Urinary bladder (tissue), 4 donors: ENCODE measurements around the gene CHSY3. TPM values are rescaled to one million over a fixed set of nuclear protein-coding genes. Genes with fewer than 3 reads are reported as not detected.

Experiments used
- DNase-seq: peaks from one replicate; pipeline ENCODE4 v3.0.0-alpha.2; 2015; ENCODE audit errors: extremely low spot score
- H3K27ac ChIP-seq: one replicate; pipeline ENCODE4 v1.5.1; 2013; ENCODE audit warnings: low read depth, mild to moderate bottlenecking, moderate library complexity
- H3K36me3 ChIP-seq: one replicate; pipeline ENCODE4 v1.6.1; 2013; ENCODE audit warnings: mild to moderate bottlenecking, moderate library complexity; ENCODE audit not compliant: insufficient read depth
- H3K4me1 ChIP-seq: one replicate; pipeline ENCODE4 v1.6.1; 2013; ENCODE audit warnings: mild to moderate bottlenecking, moderate library complexity; ENCODE audit not compliant: insufficient read depth
- H3K4me3 ChIP-seq: one replicate; pipeline ENCODE4 v1.5.1; 2013; ENCODE audit warnings: low read depth, low read length
- WGBS: extraction: QIAGEN DNeasy Blood & Tissue Kit; methylation state at CpG from one replicate; pipeline ENCODE4 v1.1.7; 2013; 5-methylcytosine and 5-hydroxymethylcytosine counted together
- polyA plus RNA-seq: library from polyadenylated mRNA; stranded (reverse); fragments of 200-250 nt; gene quantifications from one replicate; pipeline ENCODE4 v1.2.3, GENCODE V29; 2013
- total RNA-seq: library from RNA; depleted of rRNA; stranded (reverse); fragments of >200 nt; gene quantifications from one replicate; pipeline ENCODE4 v1.2.3, GENCODE V29; 2014
- donor health status: healthy with polysubstance abuse.
- donor health status: healthy.

CHSY3 gene
- total and polyA plus RNA-seq, 2 donors, result 3.2 to 23.4 TPM

DNA sequence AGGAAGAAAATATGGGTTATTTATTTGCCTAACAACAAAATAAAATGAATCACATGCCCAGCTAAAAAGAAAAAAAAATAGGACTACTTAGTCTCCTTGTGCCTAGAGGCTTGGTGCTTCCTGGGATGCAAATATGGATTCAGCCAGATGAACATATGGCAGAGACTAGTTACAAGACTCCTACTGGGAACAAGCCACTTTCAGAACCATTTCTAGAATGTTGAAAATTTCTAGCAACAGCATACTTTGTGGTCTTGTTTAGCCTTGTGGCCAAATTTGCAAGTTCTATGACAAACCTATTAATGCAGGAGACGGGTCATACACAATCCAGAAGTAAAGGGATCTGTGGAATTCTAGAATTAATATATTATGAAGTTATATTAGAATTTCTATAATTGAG lies 198.7 kb downstream of the CHSY3 start:
- Histone ChIP-seq H3K4me3 (no peak overlapping the region), H3K36me3 (no peaks in the 10 kb centered on the region), H3K4me1 (no peaks in the 10 kb centered on the region), H3K27ac (no peak overlapping the region)
- 88% methylated on average over 1 of the region's 1 CpG for WGBS
- no peak for DNase-seq

DNA sequence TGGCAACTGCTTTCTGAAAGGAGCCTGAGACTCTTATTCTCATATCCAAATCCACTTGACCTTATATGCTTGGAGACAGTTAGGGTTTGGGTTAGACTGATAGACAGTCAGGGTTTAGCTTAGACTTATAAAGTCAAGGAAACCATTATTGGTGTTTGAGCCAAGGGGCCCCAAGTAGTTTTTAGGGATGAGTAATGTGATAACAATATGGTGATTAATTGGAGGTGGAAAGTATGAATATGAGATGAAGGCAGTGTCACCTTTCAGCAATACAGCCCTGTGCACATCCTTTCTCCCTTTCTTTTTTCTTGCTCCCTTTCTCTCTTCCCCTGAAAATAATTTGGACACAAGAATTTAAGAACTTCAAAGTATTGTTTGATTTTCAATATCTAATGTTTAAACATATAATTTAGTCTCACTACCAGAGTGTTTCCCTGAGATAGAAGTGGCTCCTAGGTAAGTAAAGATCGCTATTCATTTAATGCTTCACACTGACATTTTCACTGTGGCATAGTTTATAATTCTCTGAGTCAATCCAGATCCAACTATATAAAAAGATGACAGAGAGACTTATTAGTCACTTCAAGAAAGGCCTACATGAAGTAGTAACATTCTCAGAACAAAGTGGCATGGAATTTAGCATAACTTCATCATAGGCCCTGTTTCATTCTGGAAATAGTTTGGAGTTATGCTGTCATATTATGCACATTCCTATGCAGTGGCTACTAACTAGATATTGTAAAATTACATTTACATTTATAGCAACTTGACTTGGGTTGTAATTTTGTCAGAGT lies 200.8 kb downstream of the CHSY3 start:
- H3K4me1 ChIP-seq, result no peaks in the 10 kb centered on the region
- no peaks in the 10 kb centered on the region for H3K36me3 ChIP-seq
- DNase-seq, result no peak
- 58% methylated on average over 1 of the region's 1 CpG for WGBS
- no peak overlapping the region for H3K27ac ChIP-seq
- no peak overlapping the region for H3K4me3 ChIP-seq

DNA sequence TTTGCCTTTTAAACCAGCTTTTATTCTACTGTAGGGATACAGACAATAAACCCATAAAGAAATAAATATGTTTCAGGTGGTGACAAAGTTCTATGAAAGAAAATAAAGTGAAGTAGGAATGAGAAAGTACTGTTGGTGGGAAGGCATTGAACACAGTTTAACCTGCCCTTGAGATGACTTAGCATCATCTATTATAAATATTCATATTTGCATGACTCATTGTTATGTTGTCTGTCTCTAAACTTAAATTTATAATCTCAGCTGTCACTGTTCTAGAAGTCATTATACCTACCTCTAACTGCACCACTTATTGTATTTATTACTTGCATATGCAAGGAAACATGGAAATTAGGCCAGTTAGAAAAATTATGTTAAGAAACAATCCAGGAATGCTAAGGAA lies 202.2 kb downstream of the CHSY3 start:
- no peaks in the 10 kb centered on the region for H3K36me3 ChIP-seq
- no peak for DNase-seq
- H3K27ac ChIP-seq, result no peak overlapping the region
- no peaks in the 10 kb centered on the region for H3K4me1 ChIP-seq
- no peak overlapping the region for H3K4me3 ChIP-seq

DNA sequence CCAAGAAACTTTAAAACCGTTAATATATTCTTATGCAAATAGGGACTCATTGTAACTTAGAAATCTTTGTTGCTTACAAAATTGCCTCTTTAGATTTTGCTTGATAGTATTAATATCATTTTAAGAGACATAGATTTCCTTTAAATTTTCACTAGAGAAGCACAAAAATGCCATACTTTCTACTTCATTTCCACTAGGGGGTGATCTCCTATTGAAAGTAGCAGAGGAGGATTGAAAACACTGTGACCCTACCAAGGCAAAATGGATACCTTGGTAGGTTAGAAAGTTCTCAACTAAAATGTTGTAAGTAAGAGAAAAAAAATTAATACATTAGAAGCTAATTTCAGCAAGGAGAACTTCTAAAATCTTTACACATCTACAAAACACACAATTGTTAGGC lies 204.9 kb downstream of the CHSY3 start:
- Histone ChIP-seq H3K4me1 (no peaks in the 10 kb centered on the region), H3K36me3 (no peaks in the 10 kb centered on the region), H3K4me3 (no peak overlapping the region), H3K27ac (no peak overlapping the region)
- 83% methylated on average over 1 of the region's 1 CpG for WGBS
- no peak for DNase-seq

GRCh38 chr5:130110328-130110727 lies 206.1 kb downstream of the CHSY3 start:
- Histone ChIP-seq H3K27ac (no peak overlapping the region), H3K4me1 (no peaks in the 10 kb centered on the region), H3K36me3 (no peaks in the 10 kb centered on the region), H3K4me3 (no peak overlapping the region)
- DNase-seq, result no peak

DNA sequence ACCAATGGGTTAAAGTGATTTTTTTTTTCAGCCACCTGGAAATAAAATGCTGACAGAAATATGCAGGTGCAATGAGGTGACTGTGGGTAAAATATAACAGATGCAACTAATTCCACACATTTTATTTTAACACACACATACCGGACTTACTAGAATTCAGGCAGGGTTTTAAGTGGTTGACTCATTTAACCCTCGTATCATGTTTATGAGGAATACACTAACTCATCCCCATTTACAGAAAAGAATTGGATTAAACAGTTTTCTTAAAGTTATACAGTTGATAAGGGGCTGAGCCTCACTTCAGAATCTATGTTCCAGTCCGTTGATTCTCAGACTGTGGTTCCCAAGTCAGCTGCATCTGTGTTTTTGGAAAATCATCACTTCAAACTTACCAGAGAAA lies 207.5 kb downstream of the CHSY3 start:
- Histone ChIP-seq H3K27ac (no peak overlapping the region), H3K36me3 (no peaks in the 10 kb centered on the region), H3K4me1 (no peaks in the 10 kb centered on the region), H3K4me3 (no peak overlapping the region)
- DNase-seq, result no peak
- 37% methylated on average over 3 of the region's 3 CpGs for WGBS

- WGBS, result 72% methylated on average over 4 of the region's 4 CpGs
- Histone ChIP-seq H3K4me1 (no peaks in the 10 kb centered on the region), H3K27ac (no peak overlapping the region), H3K36me3 (no peaks in the 10 kb centered on the region), H3K4me3 (no peak overlapping the region)
- no peak for DNase-seq
These were observed 208.0 kb downstream of the CHSY3 start for GRCh38 chr5:130112246-130112645.

GRCh38 chr5:130115686-130116085 lies 211.4 kb downstream of the CHSY3 start:
- H3K36me3 ChIP-seq, result no peaks in the 10 kb centered on the region
- no peak for DNase-seq
- WGBS, result 90% methylated on average over 8 of the region's 8 CpGs
- no peak overlapping the region for H3K27ac ChIP-seq
- no peaks in the 10 kb centered on the region for H3K4me1 ChIP-seq
- no peak overlapping the region for H3K4me3 ChIP-seq

- WGBS, result 73% methylated on average over 5 of the region's 5 CpGs
- Histone ChIP-seq H3K4me1 (no peaks in the 10 kb centered on the region), H3K27ac (no peak overlapping the region), H3K36me3 (no peaks in the 10 kb centered on the region), H3K4me3 (no peak overlapping the region)
- no peak for DNase-seq
These were observed 212.2 kb downstream of the CHSY3 start for GRCh38 chr5:130116462-130116861.

GRCh38 chr5:130116972-130117371 lies 212.7 kb downstream of the CHSY3 start:
- no peak overlapping the region for H3K27ac ChIP-seq
- DNase-seq, result no peak
- H3K4me3 ChIP-seq, result no peak overlapping the region
- H3K36me3 ChIP-seq, result no peaks in the 10 kb centered on the region
- H3K4me1 ChIP-seq, result no peaks in the 10 kb centered on the region
- WGBS, result 93% methylated on average over 1 of the region's 1 CpG

- WGBS, result 97% methylated on average over 1 of the region's 1 CpG
- no peak overlapping the region for H3K27ac ChIP-seq
- DNase-seq, result no peak
- H3K4me3 ChIP-seq, result no peak overlapping the region
- H3K4me1 ChIP-seq, result no peaks in the 10 kb centered on the region
- H3K36me3 ChIP-seq, result no peaks in the 10 kb centered on the region
These were observed 222.5 kb downstream of the CHSY3 start for GRCh38 chr5:130126746-130127145.

DNA sequence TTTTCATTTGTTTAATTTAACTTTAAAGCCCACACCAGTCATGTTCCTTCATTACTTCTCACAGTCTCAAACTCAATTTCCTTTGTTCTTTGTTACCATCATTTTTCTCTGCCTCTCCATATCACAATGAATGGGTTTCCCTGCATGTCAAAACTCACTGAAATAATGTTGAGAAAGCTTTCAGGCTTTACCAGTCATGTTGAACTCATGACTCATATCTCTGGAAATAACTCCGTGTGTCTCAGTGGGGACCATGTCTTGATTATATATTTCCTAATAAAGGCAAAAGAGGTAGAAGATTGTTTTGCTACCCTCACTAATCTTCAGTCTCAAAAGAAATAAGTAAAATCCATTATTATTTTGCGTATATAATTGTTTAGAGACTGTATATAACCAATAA lies 231.2 kb downstream of the CHSY3 start:
- DNase-seq, result no peak
- WGBS, result 54% methylated on average over 2 of the region's 2 CpGs
- no peaks in the 10 kb centered on the region for H3K4me1 ChIP-seq
- H3K4me3 ChIP-seq, result no peak overlapping the region
- H3K27ac ChIP-seq, result no peak overlapping the region
- H3K36me3 ChIP-seq, result no peaks in the 10 kb centered on the region

GRCh38 chr5:130136300-130136699 lies 232.0 kb downstream of the CHSY3 start:
- no peak for DNase-seq
- Histone ChIP-seq H3K4me1 (no peaks in the 10 kb centered on the region), H3K4me3 (no peak overlapping the region), H3K36me3 (no peaks in the 10 kb centered on the region), H3K27ac (peak overlapping the region; percentile 23)

DNA sequence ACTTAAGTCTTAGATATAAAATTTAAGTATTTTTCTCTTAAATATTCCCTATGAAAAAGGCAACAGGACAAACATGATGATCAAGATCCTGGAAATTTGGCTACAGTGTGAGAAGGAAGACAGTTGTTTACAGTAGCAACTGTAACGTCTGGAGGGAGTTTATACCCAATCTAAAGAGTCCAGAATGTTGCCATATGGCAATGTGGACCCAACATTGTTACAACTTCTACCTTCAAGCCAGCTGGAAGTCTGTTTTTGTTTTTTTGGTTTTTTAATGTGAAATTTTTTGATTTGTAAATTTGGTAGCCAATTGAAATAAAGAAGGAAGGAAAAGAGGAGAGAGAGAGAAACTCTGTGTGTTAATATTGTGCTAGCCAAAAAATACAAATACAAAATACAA lies 233.4 kb downstream of the CHSY3 start:
- no peak overlapping the region for H3K27ac ChIP-seq

More for the DNA sequence above, 233.4 kb downstream of the CHSY3 start:
- H3K36me3 ChIP-seq, result no peaks in the 10 kb centered on the region
- no peak for DNase-seq
- 10% methylated on average over 1 of the region's 1 CpG for WGBS
- H3K4me3 ChIP-seq, result no peak overlapping the region
- H3K4me1 ChIP-seq, result no peaks in the 10 kb centered on the region
